HepG2 (cell line): ENCODE measurements around the gene PSMD12. TPM values are rescaled to one million over a fixed set of nuclear protein-coding genes. Genes with fewer than 3 reads are reported as not detected.

Experiments
- ARID5B ChIP-seq: IDR thresholded peaks from 2 replicates; pipeline ENCODE4 v1.4.0; 2020; ENCODE audit warnings: mild to moderate bottlenecking, missing genetic modification reagents
- CERS6 ChIP-seq: sonication (generic); formaldehyde crosslinking; IDR thresholded peaks from 2 replicates; pipeline ENCODE4 v1.5.0; 2020; ENCODE audit warnings: missing genetic modification reagents
- CSRNP1 ChIP-seq: sonication (generic); formaldehyde crosslinking; IDR thresholded peaks from 2 replicates; pipeline ENCODE4 v1.8.1; 2023; ENCODE audit warnings: mild to moderate bottlenecking, missing genetic modification reagents
- KLF12 ChIP-seq: sonication (generic); formaldehyde crosslinking; IDR thresholded peaks from 2 replicates; pipeline ENCODE4 v1.4.0; 2020; ENCODE audit warnings: missing genetic modification reagents, borderline replicate concordance
- NR2C2 ChIP-seq: sonication (generic); formaldehyde crosslinking; IDR thresholded peaks from 2 replicates; pipeline ENCODE4 v1.4.0; 2020; ENCODE audit warnings: missing genetic modification reagents, mild to moderate bottlenecking, moderate library complexity, borderline replicate concordance
- ONECUT2 ChIP-seq: sonication (generic); formaldehyde crosslinking; IDR thresholded peaks from 2 replicates; pipeline ENCODE4 v1.4.0; 2020; ENCODE audit warnings: missing genetic modification reagents
- SETDB1 ChIP-seq: sonication (generic); formaldehyde crosslinking; IDR thresholded peaks from 2 replicates; pipeline ENCODE4 v1.5.1; 2020; ENCODE audit warnings: missing genetic modification reagents, mild to moderate bottlenecking, borderline replicate concordance
- SMARCE1 ChIP-seq: fragments of 450-650 bp; IDR thresholded peaks from 2 replicates; pipeline ENCODE4 v1.6.1; 2017; ENCODE audit warnings: borderline replicate concordance
- USF2 ChIP-seq, 2 experiments: sonication (generic) in 1 of 2; formaldehyde crosslinking in 1 of 2; IDR thresholded peaks; 2 replicates each; pipeline versions ENCODE4 v1.5.1 to v1.6.1; 2011 to 2020; ENCODE audit warnings: borderline replicate concordance in 1 of 2, low read depth in 1 of 2, low read length in 1 of 2, mild to moderate bottlenecking in 1 of 2, missing genetic modification reagents in 1 of 2, moderate library complexity in 1 of 2
- ZNF460 ChIP-seq: sonication (generic); formaldehyde crosslinking; IDR thresholded peaks from 2 replicates; pipeline ENCODE4 v1.5.1; 2020; ENCODE audit warnings: missing genetic modification reagents, mild to moderate bottlenecking, borderline replicate concordance
- polyA plus RNA-seq, 8 experiments: library from polyadenylated mRNA; depleted of rRNA in 3 of 8; stranded (reverse) in 7 of 8; unstranded in 1 of 8; fragments of >200 nt; fragmentation: Illumina TruSeq in 4 of 8; extraction: Trizol in 4 of 8; gene quantifications; 2 replicates each; pipeline versions ENCODE4 v1.2.1 to v1.2.3, GENCODE V29; 2011 to 2016; ENCODE audit warnings: low read depth in 4 of 8, missing spikeins in 1 of 8, mixed read lengths in 1 of 8; ENCODE audit not compliant: insufficient read depth in 1 of 8
- total RNA-seq, 5 experiments: library from RNA; depleted of rRNA; stranded (reverse); fragments of >200 nt; fragmentation: Illumina TruSeq; extraction: Trizol; gene quantifications; 2 replicates each; pipeline ENCODE4 v1.2.3, GENCODE V29; 2016; ENCODE audit warnings: low read depth in 1 of 5
- TF ChIP-seq, protein P1 (sequence below): sonication (generic); formaldehyde crosslinking; IDR thresholded peaks from 2 replicates; pipeline ENCODE4 v1.5.0; 2020; ENCODE audit warnings: mild to moderate bottlenecking, missing genetic modification reagents, borderline replicate concordance
- TF ChIP-seq, protein P2 (sequence below): sonication (generic); formaldehyde crosslinking; IDR thresholded peaks from 2 replicates; pipeline ENCODE4 v1.4.0; 2020; ENCODE audit warnings: mild to moderate bottlenecking, missing genetic modification reagents

Gene PSMD12
- total and polyA plus RNA-seq, 2 of the 13 experiments (the other 11 are each of a cell fraction or from before 2014, with no cell fraction given) = 27.4 to 71.7 TPM

DNA sequence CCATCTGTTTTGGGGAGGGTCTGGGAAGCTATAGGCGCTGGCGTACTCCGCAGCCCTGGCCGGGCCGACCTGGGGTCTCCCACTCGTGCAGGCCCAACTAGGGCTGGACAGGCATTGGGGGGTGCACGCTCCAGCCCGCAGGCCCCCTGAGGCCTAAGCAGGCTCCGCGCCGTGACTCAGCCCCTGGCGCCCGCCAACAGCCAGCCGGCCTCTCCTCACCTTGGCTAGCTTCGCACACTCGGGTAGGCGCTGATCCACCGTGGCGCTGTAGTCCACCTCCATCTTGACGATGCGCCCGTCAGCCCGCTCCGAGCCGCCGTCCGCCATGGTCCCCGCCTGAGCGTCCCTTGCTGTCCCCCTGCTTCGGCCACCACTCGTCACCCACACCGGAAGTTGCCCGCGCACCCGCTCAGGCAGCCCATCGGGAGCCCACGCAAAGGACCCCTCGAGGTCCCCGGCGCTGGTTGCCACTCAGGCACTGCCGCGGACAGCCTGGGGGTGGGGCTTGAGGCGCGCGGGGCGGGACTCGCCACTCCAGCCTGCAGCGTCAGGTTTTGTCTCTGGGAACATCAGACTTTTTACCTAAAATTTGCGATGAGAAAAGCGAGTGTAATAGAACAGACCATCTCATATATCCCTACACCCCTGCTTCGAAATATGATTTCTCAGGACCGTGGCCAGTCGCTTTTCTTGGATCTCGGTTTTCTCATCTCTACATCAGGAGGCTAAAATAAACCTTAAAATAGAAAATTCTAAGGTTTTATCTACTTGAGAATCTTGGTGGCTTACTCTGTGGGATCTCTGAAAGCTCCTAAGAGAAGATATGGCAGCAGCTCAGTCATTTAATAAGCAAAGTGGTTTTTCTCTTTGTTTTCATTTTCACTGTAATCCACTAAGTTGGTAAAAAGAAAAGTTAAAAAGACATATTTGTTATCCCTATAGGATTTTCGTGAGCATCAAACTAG, at the start of gene PSMD12 (continued):
- TF ChIP-seq ZNF460 (CRISPR knock-in tag) (no peak; the same call in 1 of the 2 replicates), SMARCE1 (no peak), KLF12 (CRISPR knock-in tag) (no peak), ARID5B (CRISPR knock-in tag) (peak; percentile 81), NR2C2 (CRISPR knock-in tag) (peak; percentile 83), USF2 (IDR thresholded peaks at IDR 0.05; ENCODE audit: low read depth, low read length) (no peak), USF2 (CRISPR knock-in tag; IDR thresholded peaks at IDR 0.05; ENCODE audit: borderline replicate concordance) (no peak; the same call in 1 of the 2 replicates), CSRNP1 (peak; percentile 98; the same call in 1 of the 2 replicates), CERS6 (CRISPR knock-in tag) (no peak), ONECUT2 (CRISPR knock-in tag) (no peak), SETDB1 (CRISPR knock-in tag) (no peak)
- TF ChIP-seq, protein P1, sequence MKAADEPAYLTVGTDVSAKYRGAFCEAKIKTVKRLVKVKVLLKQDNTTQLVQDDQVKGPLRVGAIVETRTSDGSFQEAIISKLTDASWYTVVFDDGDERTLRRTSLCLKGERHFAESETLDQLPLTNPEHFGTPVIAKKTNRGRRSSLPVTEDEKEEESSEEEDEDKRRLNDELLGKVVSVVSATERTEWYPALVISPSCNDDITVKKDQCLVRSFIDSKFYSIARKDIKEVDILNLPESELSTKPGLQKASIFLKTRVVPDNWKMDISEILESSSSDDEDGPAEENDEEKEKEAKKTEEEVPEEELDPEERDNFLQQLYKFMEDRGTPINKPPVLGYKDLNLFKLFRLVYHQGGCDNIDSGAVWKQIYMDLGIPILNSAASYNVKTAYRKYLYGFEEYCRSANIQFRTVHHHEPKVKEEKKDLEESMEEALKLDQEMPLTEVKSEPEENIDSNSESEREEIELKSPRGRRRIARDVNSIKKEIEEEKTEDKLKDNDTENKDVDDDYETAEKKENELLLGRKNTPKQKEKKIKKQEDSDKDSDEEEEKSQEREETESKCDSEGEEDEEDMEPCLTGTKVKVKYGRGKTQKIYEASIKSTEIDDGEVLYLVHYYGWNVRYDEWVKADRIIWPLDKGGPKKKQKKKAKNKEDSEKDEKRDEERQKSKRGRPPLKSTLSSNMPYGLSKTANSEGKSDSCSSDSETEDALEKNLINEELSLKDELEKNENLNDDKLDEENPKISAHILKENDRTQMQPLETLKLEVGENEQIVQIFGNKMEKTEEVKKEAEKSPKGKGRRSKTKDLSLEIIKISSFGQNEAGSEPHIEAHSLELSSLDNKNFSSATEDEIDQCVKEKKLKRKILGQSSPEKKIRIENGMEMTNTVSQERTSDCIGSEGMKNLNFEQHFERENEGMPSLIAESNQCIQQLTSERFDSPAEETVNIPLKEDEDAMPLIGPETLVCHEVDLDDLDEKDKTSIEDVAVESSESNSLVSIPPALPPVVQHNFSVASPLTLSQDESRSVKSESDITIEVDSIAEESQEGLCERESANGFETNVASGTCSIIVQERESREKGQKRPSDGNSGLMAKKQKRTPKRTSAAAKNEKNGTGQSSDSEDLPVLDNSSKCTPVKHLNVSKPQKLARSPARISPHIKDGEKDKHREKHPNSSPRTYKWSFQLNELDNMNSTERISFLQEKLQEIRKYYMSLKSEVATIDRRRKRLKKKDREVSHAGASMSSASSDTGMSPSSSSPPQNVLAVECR = peak; percentile 99
- TF ChIP-seq, protein P2, sequence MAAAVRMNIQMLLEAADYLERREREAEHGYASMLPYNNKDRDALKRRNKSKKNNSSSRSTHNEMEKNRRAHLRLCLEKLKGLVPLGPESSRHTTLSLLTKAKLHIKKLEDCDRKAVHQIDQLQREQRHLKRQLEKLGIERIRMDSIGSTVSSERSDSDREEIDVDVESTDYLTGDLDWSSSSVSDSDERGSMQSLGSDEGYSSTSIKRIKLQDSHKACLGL = peak; percentile 90; the same call in 1 of the 2 replicates
